ENCODE measurements around the gene FDX1.

Gene FDX1

GRCh38 chr11:110452720-110453119 is 23.0 kb downstream of the FDX1 start:
- DNase-seq (ENCODE audit: low read depth): no peak
- in situ Hi-C loops (cut with HindIII; ENCODE audit: low sequenced_read_pairs): no loop called here
- no peak for TF ChIP-seq CTCF (IDR thresholded peaks at IDR 0.05; ENCODE audit: low read depth, low read length, missing control alignments)
- H3K4me3 ChIP-seq (ENCODE audit: low read depth, low read length): no peak overlapping the region

- in situ Hi-C loops (cut with HindIII; ENCODE audit: low sequenced_read_pairs): no loop called here
- TF ChIP-seq CTCF (IDR thresholded peaks at IDR 0.05; ENCODE audit: low read depth, low read length, missing control alignments): no peak
- H3K4me3 ChIP-seq (ENCODE audit: low read depth, low read length): no peak overlapping the region
- DNase-seq (ENCODE audit: low read depth): no peak
Observed at GRCh38 chr11:110453684-110454354, 24.1 kb downstream of the FDX1 start.

GRCh38 chr11:110454609-110455008 is 24.9 kb downstream of the FDX1 start:
- in situ Hi-C loops (cut with HindIII; ENCODE audit: low sequenced_read_pairs): no loop called here
- DNase-seq (ENCODE audit: low read depth): no peak
- H3K4me3 ChIP-seq (ENCODE audit: low read depth, low read length): no peak overlapping the region
- no peak for TF ChIP-seq CTCF (IDR thresholded peaks at IDR 0.05; ENCODE audit: low read depth, low read length, missing control alignments)

GRCh38 chr11:110455718-110456117 is 26.0 kb downstream of the FDX1 start:
- no peak for TF ChIP-seq CTCF (IDR thresholded peaks at IDR 0.05; ENCODE audit: low read depth, low read length, missing control alignments)
- in situ Hi-C loops (cut with HindIII; ENCODE audit: low sequenced_read_pairs): no loop called here
- DNase-seq (ENCODE audit: low read depth): no peak
- H3K4me3 ChIP-seq (ENCODE audit: low read depth, low read length): no peak overlapping the region

GRCh38 chr11:110463153-110463552 is 33.4 kb downstream of the FDX1 start:
- peak; percentile 72 for TF ChIP-seq CTCF (IDR thresholded peaks at IDR 0.05; ENCODE audit: low read depth, low read length, missing control alignments)
- no peak overlapping the region for H3K4me3 ChIP-seq (ENCODE audit: low read depth, low read length)
- in situ Hi-C loops (cut with HindIII; ENCODE audit: low sequenced_read_pairs): no loop called here
- peak; percentile 18 for DNase-seq (ENCODE audit: low read depth)

GRCh38 chr11:110465231-110465630 is 35.5 kb downstream of the FDX1 start:
- no peak overlapping the region for H3K4me3 ChIP-seq (ENCODE audit: low read depth, low read length)
- no peak for DNase-seq (ENCODE audit: low read depth)
- in situ Hi-C loops (cut with HindIII; ENCODE audit: low sequenced_read_pairs): no loop called here
- TF ChIP-seq CTCF (IDR thresholded peaks at IDR 0.05; ENCODE audit: low read depth, low read length, missing control alignments): no peak

All from astrocyte of the cerebellum (primary cell).